PFSK-1 (cell line): Measurements from ENCODE around the gene RBP2.

ENCODE experiments used
- POLR2AphosphoS5 ChIP-seq: IDR thresholded peaks from 2 replicates; pipeline ENCODE4 v1.6.1; 2012; ENCODE audit warnings: low read depth, mild to moderate bottlenecking, control low read depth, low read length, moderate library complexity
- SIN3A ChIP-seq: IDR thresholded peaks from 2 replicates; pipeline ENCODE4 v1.6.1; 2012; ENCODE audit warnings: mild to moderate bottlenecking, low read length, moderate library complexity, borderline replicate concordance; ENCODE audit not compliant: insufficient read depth

DNA sequence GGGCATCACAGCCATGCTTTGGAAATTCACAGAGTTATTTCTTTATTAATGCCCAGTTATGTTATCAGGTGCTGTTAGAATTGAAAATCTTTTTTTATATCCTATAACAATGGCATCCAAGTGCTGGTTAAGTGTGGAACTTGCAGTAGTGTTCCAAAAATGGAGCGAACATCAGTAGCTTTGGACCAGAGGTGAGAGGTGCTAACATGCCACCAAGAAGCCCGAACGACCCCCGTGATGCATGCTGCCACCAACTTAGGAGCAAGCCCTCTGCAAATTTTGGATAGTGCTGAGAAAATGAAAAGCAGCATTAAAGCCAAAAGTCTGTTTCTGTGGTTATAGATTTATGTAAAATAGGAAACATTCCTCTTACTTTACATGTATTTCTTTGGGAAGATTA is 38.4 kb upstream of the RBP2 start:
- TF ChIP-seq POLR2AphosphoS5 (no peak), SIN3A (no peak)
